IPS-18c (cell line): ENCODE results near the gene CEACAM3.
A peak's percentile ranks its signal among the peaks of the same experiment; 100 is the strongest.

Experiments
- H3K4me3 ChIP-seq: 2 replicates; pipeline ENCODE4 v1.7.0; 2013; ENCODE audit warnings: low read depth, mild to moderate bottlenecking, low read length, moderate library complexity; ENCODE audit not compliant: insufficient read depth
- H3K9me3 ChIP-seq: one replicate; pipeline ENCODE4 v1.6.1; 2013; ENCODE audit warnings: mild to moderate bottlenecking, low read length, moderate library complexity; ENCODE audit not compliant: control insufficient read depth, insufficient read depth

CEACAM3 gene

GRCh38 chr19:41859618-41860418 lies 63.4 kb downstream of the CEACAM3 start, which contains the start of gene RPS19:
TSS of gene RPS19 (plus strand) at chr19:41860255. CDS start at chr19:41860775, 520 bp downstream.
- peaks cover 3% of the 10 kb centered on the region for H3K9me3 ChIP-seq
- peak within 1 kb of the TSS; percentile 96 for H3K4me3 ChIP-seq

- Histone ChIP-seq H3K4me3 (peak overlapping the region; percentile 96), H3K9me3 (peaks cover 3% of the 10 kb centered on the region)
Observed at GRCh38 chr19:41860419-41861115, 64.2 kb downstream of the CEACAM3 start.
